Astrocyte of the cerebellum (primary cell): ENCODE results near the gene CYP39A1.

Experiments used
- DNase-seq: peaks from one replicate; pipeline ENCODE4 v3.0.0-alpha.2; 2011; ENCODE audit warnings: low read depth
- H3K4me3 ChIP-seq: 2 replicates; pipeline ENCODE4 v1.5.1; 2011; ENCODE audit warnings: mild to moderate bottlenecking, low read depth, low read length, moderate library complexity
- CTCF ChIP-seq: IDR thresholded peaks from 2 replicates; pipeline ENCODE4 v1.5.1; 2012; ENCODE audit warnings: low read length, low read depth, moderate library complexity, mild to moderate bottlenecking; ENCODE audit errors: missing control alignments
- in situ Hi-C: cut with HindIII; loops from 2 replicates; pipeline ENCODE4 v1.10.0; 2017; ENCODE audit warnings: low sequenced_read_pairs

The CYP39A1 gene

GRCh38 chr6:46538800-46539480, 113.7 kb downstream of the CYP39A1 start:
- TF ChIP-seq CTCF: no peak
- no peak for DNase-seq
- no peak overlapping the region for H3K4me3 ChIP-seq
- in situ Hi-C loops: no loop called here

- in situ Hi-C loops: no loop called here
- no peak for DNase-seq
- H3K4me3 ChIP-seq: no peak overlapping the region
- TF ChIP-seq CTCF: no peak
These were observed 121.7 kb downstream of the CYP39A1 start for GRCh38 chr6:46530896-46531295.

- no peak for TF ChIP-seq CTCF
- DNase-seq: no peak
- H3K4me3 ChIP-seq: no peak overlapping the region
- in situ Hi-C loops: no loop called here
These were observed 123.5 kb downstream of the CYP39A1 start for GRCh38 chr6:46528961-46529750.

- TF ChIP-seq CTCF: no peak
- H3K4me3 ChIP-seq: no peak overlapping the region
- no peak for DNase-seq
- in situ Hi-C loops: no loop called here
These were observed 126.0 kb downstream of the CYP39A1 start for GRCh38 chr6:46526607-46527006.

GRCh38 chr6:46525583-46525982, 127.0 kb downstream of the CYP39A1 start:
- H3K4me3 ChIP-seq: no peak overlapping the region
- no peak for DNase-seq
- in situ Hi-C loops: no loop called here
- no peak for TF ChIP-seq CTCF

- in situ Hi-C loops: no loop called here
- no peak for DNase-seq
- no peak for TF ChIP-seq CTCF
These were observed 131.1 kb downstream of the CYP39A1 start for GRCh38 chr6:46521464-46521971.

More at GRCh38 chr6:46521464-46521971, 131.1 kb downstream of the CYP39A1 start:
- no peak overlapping the region for H3K4me3 ChIP-seq
